Brain microvascular endothelial cell (primary cell): ENCODE data around the gene JMJD4.

ENCODE experiments used
- DNase-seq: peaks from one replicate; pipeline ENCODE4 v3.0.0-alpha.2; 2020
- H3K27ac ChIP-seq: fragments of 250-450 bp; sonication (Bioruptor Pico); 2 replicates; pipeline ENCODE4 v1.5.1; 2020; ENCODE audit warnings: mild to moderate bottlenecking, moderate library complexity
- H3K27me3 ChIP-seq: fragments of 250-450 bp; sonication (Bioruptor Pico); replicated peaks from 2 replicates; pipeline ENCODE4 v1.5.1; 2020; ENCODE audit warnings: mild to moderate bottlenecking
- H3K36me3 ChIP-seq: fragments of 250-450 bp; sonication (Bioruptor Pico); replicated peaks from 2 replicates; pipeline ENCODE4 v1.5.1; 2020; ENCODE audit warnings: mild to moderate bottlenecking
- H3K4me3 ChIP-seq: 2 replicates; pipeline ENCODE4 v1.5.1; 2011; ENCODE audit warnings: low read depth, mild to moderate bottlenecking, control low read depth, low read length, moderate library complexity
- in situ Hi-C: cut with HindIII; loops from 2 replicates; pipeline ENCODE4 v1.10.0; 2017; ENCODE audit warnings: low sequenced_read_pairs, low pct_ligation_motif_present
- TF ChIP-seq, protein P1 (sequence below): IDR thresholded peaks from 2 replicates; pipeline ENCODE4 v1.5.1; 2011; ENCODE audit warnings: low read depth, mild to moderate bottlenecking, moderate library complexity, low read length, control low read depth, inconsistent platforms; ENCODE audit errors: missing control alignments

The JMJD4 gene

GRCh38 chr1:227774821-227775661 lies 39.9 kb upstream of the JMJD4 start:
- peak overlapping the region; percentile 27 for H3K27ac ChIP-seq
- in situ Hi-C loops: no loop called here
- no peak overlapping the region for H3K4me3 ChIP-seq
- peak; percentile 40 for DNase-seq
- H3K27me3 ChIP-seq: no peaks in the 10 kb centered on the region
- H3K36me3 ChIP-seq: peaks cover 2% of the 10 kb centered on the region
- TF ChIP-seq, protein P1, sequence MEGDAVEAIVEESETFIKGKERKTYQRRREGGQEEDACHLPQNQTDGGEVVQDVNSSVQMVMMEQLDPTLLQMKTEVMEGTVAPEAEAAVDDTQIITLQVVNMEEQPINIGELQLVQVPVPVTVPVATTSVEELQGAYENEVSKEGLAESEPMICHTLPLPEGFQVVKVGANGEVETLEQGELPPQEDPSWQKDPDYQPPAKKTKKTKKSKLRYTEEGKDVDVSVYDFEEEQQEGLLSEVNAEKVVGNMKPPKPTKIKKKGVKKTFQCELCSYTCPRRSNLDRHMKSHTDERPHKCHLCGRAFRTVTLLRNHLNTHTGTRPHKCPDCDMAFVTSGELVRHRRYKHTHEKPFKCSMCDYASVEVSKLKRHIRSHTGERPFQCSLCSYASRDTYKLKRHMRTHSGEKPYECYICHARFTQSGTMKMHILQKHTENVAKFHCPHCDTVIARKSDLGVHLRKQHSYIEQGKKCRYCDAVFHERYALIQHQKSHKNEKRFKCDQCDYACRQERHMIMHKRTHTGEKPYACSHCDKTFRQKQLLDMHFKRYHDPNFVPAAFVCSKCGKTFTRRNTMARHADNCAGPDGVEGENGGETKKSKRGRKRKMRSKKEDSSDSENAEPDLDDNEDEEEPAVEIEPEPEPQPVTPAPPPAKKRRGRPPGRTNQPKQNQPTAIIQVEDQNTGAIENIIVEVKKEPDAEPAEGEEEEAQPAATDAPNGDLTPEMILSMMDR: no peak

DNA sequence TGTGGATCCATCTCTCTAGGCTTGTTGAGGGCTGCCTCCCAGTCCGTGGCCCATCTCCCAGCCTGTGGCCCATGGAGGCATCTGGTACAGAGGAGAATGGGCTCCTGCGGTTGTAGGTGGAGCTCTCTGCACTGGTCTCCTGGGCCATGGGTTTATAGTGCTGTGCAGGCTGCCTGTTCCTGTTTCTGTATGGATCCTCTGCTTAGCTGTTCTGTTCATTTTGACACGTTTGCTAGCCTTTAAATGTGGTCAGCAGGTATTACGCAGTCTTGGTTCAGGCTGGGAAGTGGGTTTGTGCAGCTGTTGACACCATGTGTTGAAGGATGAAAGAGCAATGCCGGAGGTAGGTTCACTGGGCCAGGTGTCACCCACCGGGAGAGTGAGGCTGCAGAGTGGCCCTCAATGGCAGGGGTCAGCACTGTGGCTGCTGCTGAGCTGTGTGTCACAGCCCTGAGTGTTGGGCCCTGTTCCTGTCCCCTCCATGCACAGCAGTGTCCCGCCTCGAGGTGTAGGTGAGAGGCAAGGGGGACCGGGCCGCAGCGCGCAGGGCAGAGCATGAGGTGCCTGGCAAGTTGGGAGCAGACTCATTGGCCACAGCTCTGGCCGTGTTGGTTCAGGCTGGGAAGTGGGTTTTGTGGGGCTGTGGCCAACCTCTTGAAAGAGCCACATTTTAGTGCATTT lies 39.1 kb upstream of the JMJD4 start:
- H3K4me3 ChIP-seq: no peak overlapping the region
- H3K27me3 ChIP-seq: no peaks in the 10 kb centered on the region
- peaks cover 2% of the 10 kb centered on the region for H3K36me3 ChIP-seq
- DNase-seq: no peak
- H3K27ac ChIP-seq: no peak overlapping the region
- TF ChIP-seq, protein P1: no peak
- in situ Hi-C loops: no loop called here

DNA sequence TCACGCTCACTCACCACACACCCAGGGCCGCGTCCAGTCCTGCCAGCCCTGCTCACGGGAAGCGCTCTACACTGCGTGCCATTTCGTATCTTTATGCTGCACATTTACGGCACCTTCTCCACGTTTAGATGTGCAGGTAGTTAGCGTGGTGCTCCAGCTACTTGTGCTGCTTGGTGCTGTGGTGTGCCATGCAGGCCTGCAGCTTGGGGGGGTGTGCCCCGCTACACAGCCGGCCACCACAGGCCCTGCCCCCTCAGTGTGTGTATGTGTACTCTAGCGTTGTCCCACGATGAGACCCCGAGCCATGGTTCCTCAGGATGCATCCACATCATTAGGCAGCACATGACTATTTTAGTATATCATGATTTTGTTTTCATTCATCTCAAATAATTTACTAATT lies 38.5 kb upstream of the JMJD4 start:
- H3K27ac ChIP-seq: no peak overlapping the region
- no peak for DNase-seq
- H3K36me3 ChIP-seq: peaks cover 6% of the 10 kb centered on the region
- H3K27me3 ChIP-seq: no peaks in the 10 kb centered on the region
- H3K4me3 ChIP-seq: no peak overlapping the region
- in situ Hi-C loops: no loop called here
- TF ChIP-seq, protein P1: no peak

GRCh38 chr1:227771771-227772170 lies 36.7 kb upstream of the JMJD4 start:
- no peak for DNase-seq
- Histone ChIP-seq H3K4me3 (no peak overlapping the region), H3K27ac (no peak overlapping the region), H3K27me3 (no peaks in the 10 kb centered on the region), H3K36me3 (peaks cover 21% of the 10 kb centered on the region)
- TF ChIP-seq, protein P1: no peak
- in situ Hi-C loops: no loop called here

DNA sequence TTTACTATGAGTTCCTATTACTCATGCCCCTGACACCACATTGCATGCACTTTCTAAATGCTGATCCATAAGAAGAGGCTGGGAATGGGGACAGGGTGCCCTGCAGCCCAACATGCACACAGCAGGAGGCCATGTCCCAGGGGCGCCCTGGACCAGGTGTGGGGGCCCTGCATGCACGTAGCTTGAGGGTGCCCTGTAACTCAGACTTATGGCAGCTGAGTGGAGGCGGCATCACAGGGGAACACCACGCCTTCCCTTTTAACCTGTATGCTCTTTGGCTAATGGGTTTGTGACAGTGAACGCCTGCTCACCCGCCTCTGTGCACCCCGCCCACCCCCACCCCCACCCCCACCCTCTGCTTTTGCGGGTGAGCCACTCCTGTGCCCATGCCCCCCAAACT lies 36.2 kb upstream of the JMJD4 start:
- DNase-seq: no peak
- Histone ChIP-seq H3K27ac (no peak overlapping the region), H3K27me3 (no peaks in the 10 kb centered on the region), H3K36me3 (peaks cover 21% of the 10 kb centered on the region), H3K4me3 (no peak overlapping the region)
- TF ChIP-seq, protein P1: no peak
- in situ Hi-C loops: no loop called here
